ENCODE data around the gene ECSIT.
"Not testable (repeated sequence)": the region's sequence is repeated elsewhere in the genome, so short reads cannot be mapped to it uniquely, and the experiment has no call there.

Gene ECSIT

DNA sequence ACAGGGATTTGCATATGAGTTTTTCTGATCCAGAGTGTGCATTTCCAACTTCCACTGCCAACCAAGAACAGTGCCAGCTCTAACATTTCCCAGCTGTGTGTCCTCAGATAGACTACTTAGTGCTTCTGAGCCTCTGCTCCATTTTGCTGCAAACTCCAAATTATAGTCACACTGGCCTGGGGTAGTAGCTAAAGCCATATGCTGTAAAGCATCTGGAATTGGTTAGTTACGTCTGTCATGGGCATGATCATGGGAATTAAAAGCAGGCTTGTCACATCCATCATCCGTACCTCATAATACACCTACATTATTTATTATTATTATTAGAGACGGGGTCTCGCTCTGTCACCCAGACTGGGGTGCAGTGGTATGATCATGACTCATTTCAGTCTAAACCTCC is 55.2 kb downstream of the ECSIT start:
- DNase-seq, result no peak

DNA sequence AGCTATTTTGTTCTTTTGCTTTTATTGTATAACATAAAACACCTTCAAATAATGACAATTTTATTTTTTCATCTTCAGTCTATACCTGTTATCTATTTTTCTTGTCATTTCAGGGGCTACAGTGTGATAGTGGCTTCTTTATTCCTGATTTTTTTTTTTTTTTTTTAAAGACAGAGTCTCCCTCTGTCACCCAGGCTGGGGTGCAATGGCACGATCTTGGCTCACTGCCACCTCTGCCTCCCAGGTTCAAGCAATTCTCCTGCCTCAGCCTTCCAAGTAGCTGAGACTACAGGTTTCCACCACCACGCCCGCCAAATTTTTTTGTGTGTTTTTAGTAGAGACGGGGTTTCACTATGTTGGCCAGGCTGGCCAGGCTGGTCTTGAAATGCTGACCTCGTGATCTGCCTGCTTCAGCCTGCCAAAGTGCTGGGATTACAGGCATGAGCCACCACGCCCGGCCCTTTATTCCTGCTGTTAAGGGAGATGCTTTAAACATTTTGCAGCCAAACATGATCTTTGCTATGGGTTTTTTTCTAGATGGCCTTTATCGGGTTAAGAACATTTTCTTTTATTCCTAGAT is 60.6 kb downstream of the ECSIT start:
- DNase-seq, result not testable (repeated sequence)

DNA sequence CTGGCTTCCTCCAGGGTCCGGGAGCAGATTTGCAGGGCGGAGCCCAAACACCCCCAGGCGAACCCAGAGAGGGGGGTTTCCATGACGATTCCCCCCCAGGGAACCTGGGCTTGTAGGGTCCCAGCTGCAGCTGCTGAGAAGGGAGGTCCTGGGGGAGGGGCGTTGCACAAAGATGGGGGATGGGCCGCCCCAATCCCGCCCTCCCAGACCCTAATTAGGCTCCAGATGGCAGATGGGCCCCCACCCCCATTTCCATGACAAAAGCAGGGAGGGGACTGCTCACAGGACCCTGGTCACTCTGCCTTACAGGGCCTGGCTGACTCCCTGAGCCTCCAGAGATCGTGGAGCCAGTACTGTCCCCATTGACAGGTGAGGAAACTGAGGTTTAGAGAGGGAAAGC is 63.3 kb downstream of the ECSIT start:
- DNase-seq, result no peak

DNA sequence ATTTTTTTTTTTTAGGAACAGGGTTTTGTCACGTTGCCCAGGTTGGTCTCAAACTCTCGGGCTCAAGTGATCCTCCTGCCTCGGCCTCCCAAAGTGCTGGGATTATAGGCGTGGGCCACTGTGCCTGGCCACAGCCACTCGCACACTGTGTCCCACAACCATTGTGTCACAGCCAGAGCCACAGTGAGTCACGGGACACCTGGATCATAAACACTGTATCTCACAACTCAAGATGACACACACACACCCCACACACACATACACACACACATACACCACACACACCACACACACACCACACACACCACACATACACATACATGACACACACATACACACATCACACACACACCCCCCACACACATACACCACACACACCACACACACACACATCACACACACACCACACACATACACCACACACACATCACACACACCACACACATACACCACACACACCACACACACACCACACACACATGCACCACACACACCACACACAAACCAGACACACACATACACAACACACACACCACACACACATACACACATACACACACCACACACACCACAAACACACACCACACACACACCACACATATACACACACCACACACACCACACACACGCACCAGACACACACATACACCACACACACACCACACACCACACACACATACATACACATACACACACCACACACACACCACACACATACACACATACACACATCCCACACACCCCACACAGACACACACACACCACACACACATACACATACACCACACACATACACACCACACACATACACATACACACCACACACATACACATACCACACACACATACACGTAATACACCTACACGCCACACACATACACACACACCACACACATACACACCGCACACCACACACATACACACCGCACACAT is 64.3 kb downstream of the ECSIT start:
- DNase-seq, result no peak

DNA sequence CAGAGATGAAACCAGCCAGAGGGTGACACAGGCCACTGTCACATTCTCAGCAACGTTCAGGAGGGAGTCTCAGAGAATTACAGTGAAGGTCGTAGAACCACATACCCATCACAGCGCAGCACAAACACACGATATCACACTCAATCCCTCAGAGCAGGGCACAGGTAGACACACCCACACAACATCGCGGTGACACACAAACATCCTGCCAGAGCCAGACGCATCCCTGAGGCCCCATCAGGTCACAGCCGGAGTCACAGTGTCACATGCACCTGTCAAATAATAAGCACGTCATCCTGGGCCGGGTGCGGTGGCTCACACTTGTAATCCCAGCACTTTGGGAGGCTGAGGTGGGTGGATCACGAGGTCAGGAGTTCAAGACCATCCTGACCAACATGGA is 65.5 kb downstream of the ECSIT start:
- no peak for DNase-seq

DNA sequence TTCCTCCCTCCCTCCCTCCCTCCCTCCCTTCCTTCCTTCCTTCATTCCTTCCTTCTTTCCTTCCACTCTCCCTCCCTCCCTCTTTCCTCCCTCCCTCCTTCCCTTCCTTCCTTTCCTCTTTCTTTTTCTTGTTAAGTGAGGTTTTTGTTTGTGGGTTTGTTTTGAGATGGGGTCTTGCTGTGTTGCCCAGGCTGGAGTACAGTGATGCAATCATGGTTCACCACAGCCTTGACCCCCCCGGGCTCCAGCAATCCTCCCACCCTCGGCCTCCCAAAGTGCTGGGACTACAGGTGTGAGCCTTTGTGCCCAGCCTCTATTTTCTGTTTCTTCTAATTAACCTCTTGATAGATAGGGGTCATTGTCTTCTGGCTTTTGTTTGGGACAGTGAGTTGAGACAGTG is 67.5 kb downstream of the ECSIT start:
- no peak for DNase-seq

DNA sequence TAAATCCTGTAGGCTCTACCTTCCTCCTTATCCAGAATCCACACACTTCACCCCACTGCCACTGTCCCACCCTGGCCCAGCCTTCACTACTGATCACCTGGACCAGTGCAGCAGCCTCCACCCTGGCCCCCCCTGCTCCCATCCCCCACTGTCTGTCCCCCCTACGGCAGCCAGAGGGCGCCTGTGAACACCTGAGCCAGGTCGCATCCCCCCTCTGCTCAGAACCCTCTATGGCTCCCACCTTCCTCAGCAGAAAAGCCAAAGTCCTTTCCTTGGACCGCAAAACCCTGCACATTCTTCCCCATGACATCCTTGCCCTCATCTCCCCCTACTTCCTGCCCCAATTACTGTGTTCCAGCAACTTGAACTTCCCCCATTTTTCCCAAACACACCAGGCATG is 68.7 kb downstream of the ECSIT start:
- no peak for DNase-seq

DNA sequence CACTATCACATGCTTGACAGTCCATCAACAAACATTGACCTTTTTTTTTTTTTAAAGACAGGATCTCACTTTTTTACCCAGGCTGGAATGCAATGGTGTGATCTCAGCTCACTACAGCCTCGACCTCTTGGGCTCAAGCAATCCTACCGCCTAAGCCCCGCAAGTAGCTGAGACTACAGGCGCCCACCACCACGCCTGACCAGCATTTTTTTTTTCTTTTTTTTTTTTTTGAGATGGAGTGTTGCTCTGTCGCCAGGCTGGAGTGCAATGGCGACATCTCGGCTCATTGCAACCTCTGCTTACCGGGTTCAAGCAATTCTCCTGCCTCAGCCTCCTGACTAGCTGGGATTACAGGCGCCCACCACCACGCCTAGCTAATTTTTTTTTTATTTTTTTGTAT is 70.0 kb downstream of the ECSIT start:
- not testable (repeated sequence) for DNase-seq

DNA sequence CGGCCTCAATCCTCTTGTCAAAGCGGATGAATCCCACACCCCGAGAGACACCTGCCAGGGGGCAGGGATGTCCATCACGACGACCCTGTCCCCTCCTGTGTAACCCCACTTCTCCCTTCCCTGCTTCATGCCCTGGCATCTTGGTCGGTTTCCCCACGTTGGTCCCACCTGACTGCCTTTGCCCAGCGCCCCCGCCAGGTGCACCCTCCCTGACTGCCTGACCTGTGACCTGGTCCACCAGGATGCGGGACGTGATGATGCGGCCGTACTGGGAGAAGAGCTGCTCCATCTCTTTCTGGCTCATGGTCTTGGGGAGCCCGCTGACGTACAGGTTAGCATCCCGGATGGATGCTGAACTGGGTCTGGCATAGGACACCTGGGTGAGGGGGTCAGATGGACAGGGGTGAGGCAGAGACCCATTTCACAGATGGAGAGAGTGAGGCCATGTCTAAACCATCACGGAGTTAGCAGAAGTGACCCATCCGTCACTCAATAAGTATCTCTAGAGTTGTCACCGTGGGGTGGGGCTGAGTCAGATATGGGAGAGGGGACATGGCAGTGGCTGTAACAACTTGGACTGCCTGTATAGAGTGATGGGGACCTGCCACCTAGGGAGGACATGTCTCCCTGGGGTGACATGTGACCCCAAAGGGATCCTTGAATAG is 70.6 kb downstream of the ECSIT start:
- no peak for DNase-seq

DNA sequence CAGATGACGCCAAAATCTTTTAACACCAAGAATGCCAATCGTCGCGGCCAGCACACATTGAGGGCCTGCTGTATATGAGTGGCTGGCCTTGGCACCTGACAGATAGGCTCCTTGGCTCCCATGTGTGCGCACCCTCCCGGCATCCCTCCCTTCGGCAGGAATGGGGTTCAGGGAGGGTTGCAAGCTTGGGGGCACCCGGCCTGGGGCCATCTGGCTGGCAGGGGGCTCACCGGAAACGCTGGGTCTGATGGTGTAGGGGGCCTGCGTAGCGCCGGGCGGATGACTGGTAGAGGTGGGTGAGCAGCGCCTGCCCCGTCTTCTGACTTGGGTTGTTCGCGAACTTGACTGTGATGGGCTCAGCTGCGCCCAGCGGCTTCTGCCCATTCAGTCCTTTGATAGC is 71.1 kb downstream of the ECSIT start:
- no peak for DNase-seq

DNA sequence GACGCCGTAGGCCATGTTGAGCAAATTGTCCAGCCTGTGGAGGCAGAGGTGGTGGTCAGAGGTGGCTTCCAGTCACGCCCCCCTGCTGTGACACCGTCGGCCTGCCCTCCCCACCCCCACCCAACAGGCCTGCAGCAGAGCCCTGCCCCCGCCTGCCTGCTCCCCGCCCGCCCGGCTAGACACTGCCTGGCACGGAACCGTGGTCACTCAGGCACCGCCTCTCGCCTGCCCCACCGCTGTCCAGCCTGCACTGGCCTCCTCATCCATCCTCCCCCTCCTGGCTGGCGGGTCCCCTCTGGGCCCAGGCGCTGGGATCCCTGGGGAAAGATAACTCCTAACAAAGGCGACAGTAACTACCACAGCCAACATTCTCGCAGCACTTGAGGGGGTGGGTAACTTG is 71.8 kb downstream of the ECSIT start:
- DNase-seq, result no peak

DNA sequence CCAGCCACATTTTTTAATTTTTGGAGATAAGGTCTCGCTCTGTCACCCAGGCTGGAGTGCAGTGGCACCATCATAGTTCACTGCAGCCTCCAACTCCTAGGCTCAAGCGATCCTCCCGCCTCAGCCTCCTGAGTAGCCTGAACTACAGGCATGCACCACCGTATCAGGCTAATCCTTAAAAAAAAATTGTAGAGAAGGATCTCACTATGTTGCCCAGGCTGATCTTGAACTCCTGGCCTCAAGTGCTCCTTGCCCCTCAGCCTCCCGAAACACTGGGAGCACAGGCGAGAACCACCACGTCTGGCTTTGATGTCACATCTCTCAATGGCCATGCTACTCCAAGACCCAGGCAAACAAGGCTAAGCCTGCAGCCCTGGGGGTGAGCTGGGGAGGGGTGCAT is 72.3 kb downstream of the ECSIT start:
- DNase-seq, result no peak

Data from stimulated activated CD4-positive, alpha-beta T cell treated with anti-CD3 and anti-CD28 coated beads, Interleukin-15, amount 100 ng/mL, for 24 hours (primary cell).